NCI-H2171 (cell line): Measurements from ENCODE around the gene PCDH15.

Source experiments
- DNase-seq: peaks from one replicate; lab custom pipeline; 2025; lab: John Stamatoyannopoulos, UW

The PCDH15 gene

DNA sequence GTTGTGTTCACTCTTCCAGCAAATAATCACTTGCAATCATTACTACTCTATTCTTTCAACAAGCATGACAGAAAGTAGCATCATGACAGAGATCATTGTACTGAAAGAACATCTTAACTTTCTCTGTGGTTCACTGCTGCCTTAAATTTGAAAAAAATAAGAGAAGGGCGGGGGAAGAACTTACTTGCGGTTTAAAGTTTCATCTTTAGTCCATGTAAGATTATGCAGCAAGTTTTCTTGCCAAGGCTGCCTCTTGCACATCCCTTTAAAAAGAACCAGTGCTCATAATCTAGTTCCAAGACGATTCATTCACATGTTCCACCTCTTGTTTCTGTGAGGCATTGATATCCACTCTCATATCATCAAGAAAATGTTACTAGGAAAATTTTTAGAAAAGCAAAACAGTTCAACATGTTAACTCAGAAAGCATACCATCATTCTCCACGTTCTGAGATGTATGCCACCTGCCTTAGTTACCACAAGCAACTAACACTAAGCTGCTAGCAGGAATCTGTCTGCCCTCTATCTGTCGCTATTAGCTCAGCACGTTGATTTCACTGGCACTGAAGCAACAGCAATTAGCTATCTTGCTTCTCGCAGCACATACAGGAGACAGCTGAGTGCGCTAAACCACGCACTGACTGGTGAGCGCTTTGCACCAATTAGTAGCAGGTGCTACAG is at the start of gene PCDH15:
Gene PCDH15, minus strand, starts transcription at position 491 of the 681 bp plus-strand sequence. CDS start 136,969 bp downstream, outside the sequence.
- no peak for DNase-seq

DNA sequence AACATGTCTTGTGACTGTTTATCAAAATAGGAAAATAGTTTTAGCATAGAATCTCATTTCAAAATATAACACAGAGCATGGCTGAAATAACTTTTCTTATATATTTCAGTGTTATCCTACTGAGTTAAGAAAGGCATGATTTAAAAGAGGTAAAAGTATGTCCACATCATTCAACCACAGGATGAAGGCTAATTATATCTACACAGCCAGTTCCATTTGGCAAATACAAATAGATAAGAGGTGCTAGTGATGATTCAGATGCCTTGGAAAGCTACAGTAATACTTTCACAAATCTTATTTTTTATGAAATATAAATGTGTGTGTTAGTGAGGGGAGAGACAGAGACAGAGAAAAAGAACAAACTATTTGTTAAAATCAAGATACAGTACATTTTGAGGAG is 42.9 kb upstream of the PCDH15 start:
- no peak for DNase-seq

DNA sequence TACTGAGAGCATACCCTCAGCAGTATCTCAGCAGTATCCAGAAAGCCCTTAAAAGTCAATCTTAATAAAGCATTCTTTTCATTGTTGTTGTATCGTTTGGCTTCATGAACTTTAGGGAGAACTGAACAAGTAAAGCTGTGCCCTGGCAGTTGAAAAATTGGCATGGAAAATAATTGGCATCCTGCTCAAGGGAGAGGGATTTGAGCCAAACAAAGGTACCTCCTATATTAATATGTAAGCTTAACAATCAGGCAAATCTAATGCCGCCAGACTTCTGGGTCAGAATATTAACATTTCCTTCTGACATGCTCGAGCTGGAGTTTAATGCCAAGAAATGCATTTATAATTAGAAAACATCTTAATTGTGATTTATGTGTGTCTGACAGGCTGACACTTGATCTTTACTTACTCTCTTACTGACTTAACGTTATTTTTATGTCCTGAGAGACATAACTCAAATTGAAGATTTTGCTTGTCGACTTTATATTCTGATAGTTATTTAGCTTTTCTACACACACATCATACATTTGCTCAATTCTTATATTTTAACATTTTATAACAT is 42.1 kb upstream of the PCDH15 start:
- DNase-seq = no peak

DNA sequence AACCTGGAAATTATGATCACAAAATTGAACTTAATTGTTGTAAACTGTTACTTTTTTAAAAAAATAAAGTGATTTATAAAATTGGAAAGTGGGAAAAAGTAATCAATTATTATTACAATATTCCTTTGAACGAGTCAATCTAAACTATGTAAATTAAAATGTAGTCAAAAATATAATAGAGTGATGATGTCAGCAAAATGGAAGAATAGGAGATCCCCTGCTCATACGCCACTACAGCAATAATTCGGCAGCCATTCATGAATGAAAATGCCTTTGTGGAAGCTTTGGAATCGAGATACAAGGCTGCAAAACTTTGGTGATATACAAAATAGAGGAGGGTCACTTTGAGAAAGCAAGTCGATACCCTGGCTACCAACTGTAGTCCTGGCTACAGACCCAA is 36.4 kb upstream of the PCDH15 start:
- no peak for DNase-seq

DNA sequence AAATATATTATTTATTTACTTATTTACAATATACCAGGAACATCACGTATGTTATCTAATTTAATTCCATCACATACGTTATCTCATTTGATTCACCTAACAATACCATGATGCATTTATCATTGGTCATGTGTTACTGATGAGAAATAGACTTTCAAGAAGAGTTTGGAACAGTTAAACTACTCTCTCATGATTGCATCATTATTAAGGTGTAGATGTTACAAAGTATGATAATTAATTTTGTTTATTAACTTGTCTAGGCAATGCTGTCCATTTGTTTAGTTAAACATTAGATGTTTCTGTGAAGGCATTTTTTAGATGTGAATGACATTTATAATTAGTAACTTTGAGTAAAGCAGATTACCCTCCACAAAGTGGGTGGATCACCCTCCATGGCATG is 32.0 kb upstream of the PCDH15 start:
- DNase-seq = no peak

DNA sequence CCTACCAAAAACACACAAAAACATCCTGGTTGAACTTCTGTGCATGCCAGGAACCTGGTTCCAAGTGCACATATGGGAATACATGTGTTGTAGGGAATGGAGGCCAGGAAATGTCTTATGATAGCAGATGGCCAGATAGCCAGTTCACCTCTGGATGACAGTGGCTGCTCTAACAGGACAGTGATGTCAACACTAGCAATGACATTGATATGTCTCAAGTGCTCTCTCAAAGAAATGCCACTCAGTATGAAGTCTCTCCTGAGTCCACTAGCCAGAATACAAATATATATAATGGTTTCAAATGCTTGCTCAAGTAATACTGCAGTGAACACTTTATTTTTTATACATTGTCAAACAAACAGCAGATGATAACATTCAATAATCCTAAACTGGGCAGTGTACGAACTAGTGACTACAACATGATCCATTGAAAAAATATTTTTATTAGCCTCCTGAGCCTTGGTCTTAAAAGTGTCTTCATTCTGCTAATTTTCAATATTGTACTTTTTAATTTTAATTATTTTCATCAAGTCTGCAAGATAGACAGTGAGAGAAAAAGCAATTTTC is 26.0 kb upstream of the PCDH15 start:
- DNase-seq = no peak

DNA sequence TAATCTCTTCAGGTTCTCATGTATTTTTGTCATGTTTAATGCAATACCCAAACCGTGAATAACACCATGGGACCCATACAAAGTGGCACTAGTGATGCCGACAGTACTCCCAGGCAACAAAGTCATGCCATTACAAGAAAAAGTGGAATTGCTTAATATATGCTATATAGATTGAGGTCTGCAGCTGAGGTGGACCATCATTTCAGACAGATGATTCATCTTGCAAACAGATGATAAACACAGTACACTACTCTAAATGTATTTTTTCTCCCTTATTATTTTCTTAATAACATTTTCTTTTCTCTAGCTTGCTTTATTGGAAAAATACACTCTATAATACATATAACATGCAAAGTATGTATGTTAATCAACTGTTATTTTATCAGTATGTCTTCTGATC is 14.6 kb upstream of the PCDH15 start:
- DNase-seq = no peak

DNA sequence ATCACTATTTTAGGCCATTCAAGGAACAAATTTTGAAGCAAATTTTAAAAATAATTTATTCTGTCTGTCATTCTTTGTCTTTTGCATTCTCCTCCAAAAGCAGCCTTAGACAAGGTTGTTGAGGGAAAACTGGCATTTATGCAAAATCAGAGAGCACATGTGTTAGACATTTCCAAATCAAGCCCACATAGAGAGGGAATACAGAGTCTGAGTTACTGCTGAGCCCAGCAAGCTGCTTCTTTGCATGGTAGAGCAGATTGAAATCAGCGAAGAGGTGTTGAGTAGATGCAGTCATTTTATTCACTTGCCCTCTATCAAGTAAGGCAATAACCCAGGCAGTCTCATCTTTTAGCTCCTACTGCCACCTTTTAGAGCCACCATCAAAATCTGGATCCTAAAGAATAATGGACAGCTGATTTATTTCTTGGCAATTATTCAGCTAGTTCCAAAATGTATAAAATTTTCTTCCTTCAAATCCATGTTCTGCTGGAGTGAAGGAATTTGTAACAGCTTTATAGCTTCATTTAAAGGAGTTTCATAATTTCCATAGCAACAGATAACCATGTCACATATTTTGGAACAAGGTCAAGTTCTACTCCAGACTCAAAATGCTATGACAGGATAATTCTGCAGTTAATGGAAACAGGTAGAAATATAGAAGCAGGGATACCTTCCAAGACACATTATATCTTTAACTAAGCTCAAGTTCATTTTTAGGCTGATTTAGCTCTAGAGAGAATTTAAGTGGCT is 7.3 kb upstream of the PCDH15 start:
- no peak for DNase-seq

DNA sequence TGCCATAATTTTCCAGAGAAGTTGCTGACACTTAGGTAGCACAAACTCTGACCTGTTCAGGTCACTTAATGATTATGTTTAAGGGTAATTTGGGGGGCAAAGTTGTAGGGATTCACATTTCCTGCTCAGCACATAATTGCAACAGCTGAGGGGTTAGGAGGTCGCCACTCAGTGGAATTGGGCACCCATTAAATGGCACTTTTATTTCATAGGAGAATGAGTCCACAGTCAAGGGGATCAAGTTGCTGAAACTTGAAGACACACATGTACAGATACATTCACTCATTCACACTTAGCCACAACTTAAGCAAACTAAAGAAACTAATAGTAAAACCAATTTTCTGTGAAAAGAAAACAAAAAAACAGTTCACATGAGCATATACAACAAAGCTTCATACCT is 1.5 kb downstream of the PCDH15 start:
- DNase-seq = no peak

DNA sequence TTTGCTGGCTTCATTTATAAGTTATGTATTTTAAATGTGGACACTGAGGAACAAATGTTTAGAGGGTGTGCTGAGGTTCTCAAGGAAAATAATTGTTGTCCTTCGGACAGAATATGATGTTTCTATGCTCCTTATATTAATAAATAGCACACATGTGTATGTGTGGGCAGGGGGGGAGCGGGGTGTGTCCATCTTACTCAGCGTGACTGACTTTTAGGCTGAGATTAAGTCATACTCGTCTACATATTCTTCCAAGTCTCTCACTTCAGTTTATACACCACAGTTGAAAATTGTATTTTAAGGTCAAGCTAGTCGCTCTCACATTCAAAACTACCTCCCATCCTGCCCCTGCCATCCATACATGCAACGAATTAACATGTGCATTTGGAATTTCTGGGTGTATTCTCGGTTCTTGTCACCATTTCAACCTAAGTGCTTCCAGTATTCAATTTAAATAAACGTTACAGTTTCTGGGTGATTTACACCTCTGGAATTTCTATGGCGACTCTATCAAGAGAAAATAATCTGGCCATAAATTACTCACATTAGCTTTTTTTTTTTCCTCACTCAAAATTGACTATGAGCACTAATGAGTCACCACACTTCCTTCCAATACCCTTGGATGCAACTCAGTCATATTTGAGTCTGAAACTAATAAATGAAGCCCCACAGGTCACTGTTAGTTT is 3.3 kb downstream of the PCDH15 start:
- DNase-seq = no peak

DNA sequence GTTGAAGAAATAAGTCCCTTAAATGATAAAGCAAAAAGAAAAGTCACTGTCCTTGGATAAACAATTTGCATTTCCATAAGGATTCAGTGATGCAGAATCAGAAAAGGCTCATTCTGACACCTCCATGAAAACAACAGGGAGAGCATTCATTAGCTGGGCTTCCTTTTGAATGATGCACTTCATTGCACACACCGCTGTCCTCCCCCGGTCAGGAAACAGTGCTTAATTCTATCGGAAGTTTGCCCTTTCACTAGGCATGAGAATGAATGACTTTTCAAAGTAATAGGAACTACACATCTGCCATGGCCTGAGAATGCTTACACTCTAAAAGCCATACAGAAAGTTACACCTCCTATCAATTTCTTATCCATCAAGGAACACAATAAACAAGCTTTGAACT is 4.2 kb downstream of the PCDH15 start:
- no peak for DNase-seq

DNA sequence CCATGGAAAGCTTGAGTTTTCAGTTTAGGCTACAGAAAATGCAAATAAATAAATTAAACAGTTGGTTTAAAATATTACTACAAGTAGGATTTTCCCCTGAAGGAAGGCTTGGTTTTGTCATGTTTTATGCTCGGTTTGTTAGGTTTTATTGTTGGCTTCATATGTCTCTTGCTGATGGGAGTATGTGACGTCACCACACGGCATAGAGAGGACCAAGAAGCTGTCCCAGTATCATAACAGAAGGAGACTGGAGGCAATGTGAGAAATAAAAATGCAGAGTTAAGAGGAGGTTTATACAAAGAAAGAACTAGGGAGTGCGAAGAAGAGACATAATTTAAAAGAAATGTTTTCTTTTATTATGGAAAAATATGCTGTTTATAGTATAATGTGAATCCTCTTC is 24.4 kb downstream of the PCDH15 start:
- DNase-seq = no peak

DNA sequence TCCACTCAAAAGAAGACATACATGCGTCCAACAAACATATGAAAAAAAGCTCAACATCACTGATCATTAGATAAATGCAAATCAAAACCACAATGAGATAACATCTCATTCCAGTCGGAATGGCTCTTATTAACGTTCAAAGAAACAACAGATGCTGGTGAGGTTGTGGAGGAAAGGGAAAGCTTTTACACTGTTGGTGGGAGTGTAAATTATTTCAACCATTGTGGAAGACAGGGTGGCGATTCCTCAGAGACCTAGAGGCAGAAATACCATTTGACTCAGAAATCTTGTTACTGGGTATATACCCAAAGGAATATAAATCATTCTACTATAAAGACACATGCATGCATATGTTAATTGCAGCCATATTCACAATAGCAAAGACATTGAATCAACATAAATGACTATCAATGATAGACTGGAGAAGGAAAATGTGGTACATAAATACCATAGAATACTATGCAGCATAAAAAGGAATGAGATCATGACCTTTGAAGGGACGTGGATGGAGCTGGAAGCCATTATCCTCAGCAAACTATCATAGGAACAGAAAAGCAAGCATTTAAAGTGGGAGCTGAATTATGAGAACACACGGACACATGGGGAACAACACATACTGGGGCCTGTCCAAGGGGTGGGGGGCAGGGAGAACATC is 28.4 kb downstream of the PCDH15 start:
- DNase-seq = no peak

DNA sequence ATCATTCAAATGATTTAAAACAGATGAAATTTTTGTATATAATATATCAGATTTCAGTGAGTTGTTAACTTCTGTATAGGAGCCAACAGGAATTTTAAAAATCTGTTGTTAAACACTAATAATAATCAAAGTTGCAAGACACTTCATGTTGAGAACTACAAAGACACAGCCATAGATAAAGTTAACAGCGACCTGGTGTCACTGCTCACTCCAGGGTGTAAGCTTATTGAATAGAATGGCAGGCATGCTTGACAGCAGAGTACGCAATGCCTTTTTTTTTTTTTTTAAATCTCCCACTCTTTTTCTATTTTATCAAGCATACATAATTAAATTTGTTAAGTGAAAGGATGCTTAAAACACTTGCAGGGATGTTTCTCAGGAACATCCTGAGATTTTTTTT is 32.0 kb downstream of the PCDH15 start:
- no peak for DNase-seq

DNA sequence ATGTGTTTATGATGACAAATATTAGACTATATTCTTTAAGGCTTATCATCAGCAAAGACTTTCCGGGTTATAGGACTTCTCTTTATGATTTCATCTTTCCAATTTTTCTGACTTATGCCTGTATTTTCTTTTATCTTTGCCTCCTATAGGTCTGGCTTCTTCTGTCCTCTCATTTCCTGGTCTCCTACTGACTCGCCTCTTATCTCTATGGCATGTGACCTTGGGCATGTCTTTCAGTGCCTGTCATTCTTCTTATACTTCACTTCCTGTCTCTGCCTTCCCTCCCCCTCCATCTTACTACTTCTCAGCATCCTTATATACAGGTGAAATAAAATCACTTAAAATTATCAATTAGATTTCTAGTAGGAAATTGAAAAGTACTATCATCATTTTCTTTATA is 42.2 kb downstream of the PCDH15 start:
- DNase-seq = no peak

DNA sequence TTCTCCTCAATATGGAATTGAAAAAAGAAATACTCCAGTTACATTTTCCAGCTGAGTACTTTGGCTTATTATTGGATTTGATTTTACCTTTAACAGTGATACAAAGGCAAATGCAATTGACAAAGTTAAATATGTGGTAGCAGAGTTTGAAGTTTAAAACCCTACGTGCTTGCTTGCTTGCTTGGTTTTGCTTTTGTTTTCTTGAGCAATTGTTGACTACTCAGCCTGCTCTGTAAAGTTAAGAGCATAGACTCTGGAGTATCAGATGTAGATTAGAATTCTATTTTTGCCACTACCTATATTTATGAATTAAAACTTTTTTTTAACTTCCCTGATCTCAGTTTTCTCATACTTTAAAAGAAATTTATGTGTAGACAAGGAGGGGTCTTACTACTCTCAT is 51.4 kb downstream of the PCDH15 start:
- DNase-seq = no peak

DNA sequence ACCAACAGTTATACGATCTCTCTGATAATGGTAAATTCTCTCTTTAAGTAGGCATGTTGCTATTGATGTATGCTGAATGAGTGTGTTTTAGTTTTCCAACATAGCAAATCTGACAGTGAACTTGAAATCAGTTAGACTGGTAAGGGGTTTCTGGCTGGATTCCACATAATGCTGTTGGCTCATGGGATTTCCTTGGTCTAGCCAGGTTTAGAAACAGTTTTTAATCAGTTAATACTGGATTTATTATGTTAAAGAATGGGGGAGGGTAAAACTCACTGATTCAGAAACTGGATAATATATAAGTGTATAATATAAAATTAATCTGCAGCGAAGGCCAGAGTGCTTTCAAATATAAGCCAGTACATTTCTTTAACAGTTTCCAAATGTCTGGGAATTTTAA is 55.6 kb downstream of the PCDH15 start:
- DNase-seq = no peak

DNA sequence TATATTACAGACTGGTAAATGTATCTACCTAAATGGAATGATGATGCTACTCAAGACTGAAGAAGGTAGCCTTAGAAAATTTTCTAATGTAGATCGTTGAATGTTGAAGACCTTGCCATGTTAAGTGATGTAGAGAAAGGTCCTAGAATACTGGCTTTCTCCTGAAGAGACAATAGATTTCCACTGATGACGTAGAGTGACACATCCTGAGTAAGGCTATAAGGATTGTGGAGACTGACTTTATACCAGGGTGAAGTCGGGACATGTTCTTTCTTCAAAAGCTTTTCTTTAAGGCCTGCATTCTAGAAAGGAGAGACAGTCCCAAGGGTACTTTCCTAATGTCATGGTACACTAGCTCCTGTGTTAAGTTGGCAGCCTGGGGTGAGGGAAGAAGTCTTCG is 58.6 kb downstream of the PCDH15 start:
- DNase-seq = no peak

DNA sequence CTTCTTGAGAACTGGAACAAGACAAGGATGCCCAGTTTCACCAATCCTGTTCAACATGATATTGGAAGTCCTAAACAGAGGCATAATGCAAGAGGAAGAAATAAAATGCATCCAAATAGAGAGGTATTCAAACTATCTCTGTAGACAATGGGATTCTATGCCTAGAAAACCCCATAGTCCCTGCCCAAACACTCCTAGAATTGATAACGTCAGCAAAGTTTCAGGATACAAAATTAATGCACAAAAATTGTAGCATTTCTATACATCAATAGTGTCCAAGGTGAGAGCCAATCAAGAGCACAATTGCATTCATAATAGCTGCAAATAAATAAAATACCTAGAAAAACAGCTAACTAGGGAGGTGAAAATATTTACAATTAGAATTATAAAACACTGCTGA is 72.5 kb downstream of the PCDH15 start:
- DNase-seq = no peak

DNA sequence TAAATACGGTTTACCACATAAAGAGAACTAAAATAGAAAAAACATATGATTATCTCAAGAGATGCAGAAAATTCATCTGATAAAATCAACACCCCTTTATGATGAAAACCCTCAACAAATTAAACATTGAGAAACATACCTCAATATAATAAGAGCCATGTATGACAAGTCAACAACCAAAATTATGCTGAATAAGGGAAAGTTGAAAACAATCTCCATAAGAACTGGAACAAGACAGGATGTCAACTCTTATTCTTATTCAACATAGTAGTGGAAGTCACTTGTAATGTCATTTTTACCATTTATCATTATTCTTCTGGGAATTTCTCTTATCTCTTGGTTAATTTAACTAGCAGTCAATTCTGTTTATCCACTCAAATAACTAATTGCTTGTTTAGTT is 79.0 kb downstream of the PCDH15 start:
- DNase-seq = no peak

DNA sequence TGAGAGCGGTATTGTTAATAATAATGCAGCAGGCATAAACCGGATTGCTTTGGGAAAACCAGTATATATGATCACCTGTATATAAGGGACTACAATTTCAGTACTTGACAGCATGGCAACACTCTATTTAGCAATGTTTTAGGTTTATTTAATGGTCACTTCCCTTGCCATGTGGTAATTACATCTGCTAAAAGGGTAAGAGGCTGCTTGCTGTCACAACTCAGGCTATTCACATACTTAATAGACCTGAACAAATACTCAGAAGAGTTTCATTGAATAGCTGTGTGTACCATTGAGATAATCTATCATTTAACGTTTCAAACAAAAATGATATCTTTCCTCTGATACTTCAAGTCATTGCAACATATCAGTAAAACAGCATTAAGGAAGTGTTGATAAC is 90.1 kb downstream of the PCDH15 start:
- DNase-seq = no peak

DNA sequence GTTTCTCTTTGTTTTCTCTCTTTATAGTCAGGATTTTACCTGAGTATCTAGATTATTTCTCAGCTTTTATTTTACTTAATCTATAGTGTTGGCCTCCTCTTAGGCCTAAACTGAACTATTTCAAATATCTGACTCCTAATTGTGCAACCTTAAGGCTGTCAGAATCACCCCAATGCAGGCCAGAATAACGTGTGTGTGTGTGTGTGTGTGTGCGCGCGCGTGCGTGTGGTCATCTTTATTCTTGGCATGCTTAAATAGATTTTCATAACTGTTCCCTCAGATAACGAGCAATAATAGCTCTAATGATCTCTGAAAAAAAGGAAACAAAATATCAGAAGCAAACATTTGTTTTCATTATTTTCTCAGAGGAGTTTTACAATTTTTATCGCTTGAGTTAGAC is 92.4 kb downstream of the PCDH15 start:
- no peak for DNase-seq
